ENCODE results near the gene TSPAN10.

TSPAN10 gene

DNA sequence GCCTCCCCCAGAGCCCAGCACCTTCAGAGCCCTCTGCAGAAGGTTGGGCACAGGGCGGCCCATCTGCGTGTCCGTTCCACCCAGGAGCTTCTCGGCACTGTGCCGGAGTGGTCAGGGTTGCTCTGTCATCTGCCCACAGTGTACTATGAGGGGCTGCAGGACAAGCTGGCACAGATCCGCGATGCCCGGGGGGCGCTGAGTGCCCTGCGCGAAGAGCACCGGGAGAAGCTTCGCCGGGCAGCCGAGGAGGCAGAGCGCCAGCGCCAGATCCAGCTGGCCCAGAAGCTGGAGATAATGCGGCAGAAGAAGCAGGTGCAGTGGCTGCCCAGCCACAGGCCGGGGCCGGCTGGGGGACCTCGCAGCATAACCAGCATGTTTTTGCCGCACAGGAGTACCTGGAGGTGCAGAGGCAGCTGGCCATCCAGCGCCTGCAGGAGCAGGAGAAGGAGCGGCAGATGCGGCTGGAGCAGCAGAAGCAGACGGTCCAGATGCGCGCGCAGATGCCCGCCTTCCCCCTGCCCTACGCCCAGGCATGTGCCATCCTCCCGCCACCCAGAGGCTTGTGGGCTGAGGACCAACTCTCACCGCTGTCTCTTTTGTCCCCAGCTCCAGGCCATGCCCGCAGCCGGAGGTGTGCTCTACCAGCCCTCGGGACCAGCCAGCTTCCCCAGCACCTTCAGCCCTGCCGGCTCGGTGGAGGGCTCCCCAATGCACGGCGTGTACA is 59.4 kb downstream of the TSPAN10 start:
- ATAC-seq, result no peak

DNA sequence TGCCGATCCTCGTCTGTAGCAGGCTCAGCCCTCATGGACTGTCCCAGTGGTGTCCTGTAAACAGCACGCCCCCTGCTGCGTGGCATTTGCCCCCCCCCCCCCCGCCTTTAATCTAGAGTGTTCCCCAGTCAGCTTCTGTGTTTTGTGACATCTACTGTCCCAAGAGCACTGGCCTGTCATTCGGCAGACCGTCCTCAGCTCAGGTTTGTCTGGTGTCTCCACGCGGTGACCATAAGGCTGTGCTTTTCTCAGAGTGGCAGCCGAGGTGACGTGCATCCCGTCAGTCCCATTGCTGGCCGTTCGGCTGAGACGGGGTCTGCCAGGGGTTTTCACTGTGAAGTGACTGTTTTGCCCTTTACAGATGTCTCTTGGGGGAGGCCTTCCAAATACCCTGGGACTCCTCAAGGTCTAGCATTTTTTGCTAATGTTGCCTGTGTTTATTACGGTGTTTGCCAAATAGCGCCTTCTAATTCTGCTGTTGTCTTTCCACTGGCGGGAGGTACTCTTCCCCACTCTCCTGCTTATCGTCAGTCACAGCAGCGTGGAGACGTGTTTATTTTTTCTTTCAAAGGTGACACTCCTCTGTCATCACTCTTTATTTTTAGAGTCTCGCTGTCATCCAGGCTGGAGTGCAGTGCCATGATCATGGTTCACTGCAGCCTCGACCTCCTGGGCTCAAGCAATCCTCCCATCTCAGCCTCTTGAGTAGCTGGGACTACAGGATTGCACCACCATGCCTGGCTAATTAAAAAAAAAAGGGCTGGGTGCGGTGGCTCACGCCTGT is 60.5 kb downstream of the TSPAN10 start:
- Mint-ChIP-seq H3K4me3 (no peak overlapping the region), H3K36me3 (ENCODE audit: low read depth) (peaks cover 33% of the 10 kb centered on the region), H3K9me3 (no peaks in the 10 kb centered on the region), H3K4me1 (peaks cover 15% of the 10 kb centered on the region), H3K27me3 (no peaks in the 10 kb centered on the region), H3K27ac (no peak overlapping the region)
- ATAC-seq (no peak), DNase-seq (no peak)

More for the DNA sequence above, 59.4 kb downstream of the TSPAN10 start:
- no peak overlapping the region for H3K27ac Mint-ChIP-seq
- H3K36me3 Mint-ChIP-seq (ENCODE audit: low read depth), result peaks cover 32% of the 10 kb centered on the region
- no peak for DNase-seq
- H3K4me3 Mint-ChIP-seq, result no peak overlapping the region
- H3K27me3 Mint-ChIP-seq, result no peaks in the 10 kb centered on the region
- H3K4me1 Mint-ChIP-seq, result peaks cover 8% of the 10 kb centered on the region
- no peaks in the 10 kb centered on the region for H3K9me3 Mint-ChIP-seq

Measured in activated naive CD8-positive, alpha-beta T cell treated with anti-CD3 and anti-CD28 coated beads, Interleukin-2, amount 50 U/mL, for 24 hours (primary cell).